Smooth muscle cell (in vitro differentiated cells): ENCODE results near the gene USP17L25. TPM values are rescaled to one million over a fixed set of nuclear protein-coding genes. Genes with fewer than 3 reads are reported as not detected.
"Not testable (repeated sequence)": the region's sequence is repeated elsewhere in the genome, so short reads cannot be mapped to it uniquely, and the experiment has no call there.

Experiments
- DNase-seq: peaks from one replicate; lab custom pipeline; 2025; ENCODE audit not compliant: unreplicated experiment; lab: John Stamatoyannopoulos, UW
- H2AFZ ChIP-seq: fragments of 200-600 bp; sonication (generic); 2 replicates; pipeline ENCODE4 v1.6.0; 2016; ENCODE audit warnings: antibody characterized with exemption, low read depth, mild to moderate bottlenecking
- H3F3A ChIP-seq: fragments of 200-600 bp; sonication (generic); 2 replicates; pipeline ENCODE4 v1.6.0; 2017; ENCODE audit warnings: antibody characterized with exemption, low read depth
- H3K27ac ChIP-seq: fragments of 200-600 bp; sonication (generic); 2 replicates; pipeline ENCODE4 v1.5.1; 2016; ENCODE audit warnings: low read depth, mild to moderate bottlenecking
- H3K27me3 ChIP-seq: fragments of 200-600 bp; sonication (generic); 2 replicates; pipeline ENCODE4 v1.6.1; 2016; ENCODE audit warnings: low read depth, mild to moderate bottlenecking
- H3K36me3 ChIP-seq: fragments of 200-600 bp; sonication (generic); 2 replicates; pipeline ENCODE4 v1.5.1; 2016; ENCODE audit warnings: low read depth
- H3K4me1 ChIP-seq: fragments of 200-600 bp; sonication (generic); 2 replicates; pipeline ENCODE4 v1.5.1; 2016; ENCODE audit warnings: low read depth
- H3K4me2 ChIP-seq: fragments of 200-600 bp; sonication (generic); 2 replicates; pipeline ENCODE4 v1.6.0; 2016; ENCODE audit warnings: mild to moderate bottlenecking
- H3K4me3 ChIP-seq: fragments of 200-600 bp; sonication (generic); 2 replicates; pipeline ENCODE4 v1.5.1; 2016; ENCODE audit warnings: mild to moderate bottlenecking
- H3K79me2 ChIP-seq: fragments of 200-600 bp; sonication (generic); 2 replicates; pipeline ENCODE4 v1.6.0; 2016; ENCODE audit warnings: low read depth, mild to moderate bottlenecking
- H3K9ac ChIP-seq: fragments of 200-600 bp; sonication (generic); 2 replicates; pipeline ENCODE4 v1.6.0; 2016; ENCODE audit warnings: low read depth
- H3K9me3 ChIP-seq: fragments of 200-600 bp; sonication (generic); replicated peaks from 2 replicates; pipeline ENCODE4 v1.5.1; 2016; ENCODE audit warnings: low read depth
- H4K20me1 ChIP-seq: fragments of 200-600 bp; sonication (generic); 2 replicates; pipeline ENCODE4 v1.6.0; 2016; ENCODE audit warnings: low read depth
- WGBS: methylation state at CpG from one replicate; pipeline ENCODE4 v1.1.7; 2016; ENCODE audit warnings: low lambda C conversion rate; 5-methylcytosine and 5-hydroxymethylcytosine counted together
- polyA plus RNA-seq: library from polyadenylated mRNA; unstranded; fragments of >200 nt; fragmentation: Nextera tagmentation; extraction: Ambion mirVana; gene quantifications from 2 replicates; pipeline ENCODE4 v1.2.1, GENCODE V29; 2016
- total RNA-seq: library from RNA; depleted of rRNA; stranded (reverse); fragments of >200 nt; gene quantifications from 2 replicates; pipeline ENCODE4 v1.2.3, GENCODE V29; 2014

The USP17L25 gene
- total RNA-seq, result not detected in 2 replicates
- not detected in 2 replicates for polyA plus RNA-seq

GRCh38 chr4:9329611-9330010 lies at the start of gene USP17L25:
USP17L25 (plus strand) TSS chr4:9329911; CDS start chr4:9329911, 0 bp downstream.
- H3K79me2 ChIP-seq, H3K4me3 ChIP-seq, H3F3A ChIP-seq, H3K4me2 ChIP-seq, H3K9ac ChIP-seq, H3K9me3 ChIP-seq, H2AFZ ChIP-seq, H3K36me3 ChIP-seq, H4K20me1 ChIP-seq, H3K27me3 ChIP-seq, H3K4me1 ChIP-seq, H3K27ac ChIP-seq, DNase-seq: not testable (repeated sequence)
- WGBS, result no CpG with 5 or more reads among the region's 15 CpGs

GRCh38 chr4:9324191-9324590 lies 5.5 kb upstream of the USP17L25 start:
- H3F3A ChIP-seq, H3K4me2 ChIP-seq, H4K20me1 ChIP-seq, H3K36me3 ChIP-seq, H3K9me3 ChIP-seq, H3K4me1 ChIP-seq, H3K9ac ChIP-seq, H3K27ac ChIP-seq, H3K27me3 ChIP-seq, H2AFZ ChIP-seq, H3K79me2 ChIP-seq, DNase-seq, H3K4me3 ChIP-seq: not testable (repeated sequence)
- 74% methylated on average over 5 of the region's 13 CpGs for WGBS

- H2AFZ ChIP-seq, H3K36me3 ChIP-seq, H3K27me3 ChIP-seq, H3K4me3 ChIP-seq, H4K20me1 ChIP-seq, H3K4me1 ChIP-seq, H3K79me2 ChIP-seq, H3K9ac ChIP-seq, H3K4me2 ChIP-seq, H3F3A ChIP-seq, H3K27ac ChIP-seq, DNase-seq, H3K9me3 ChIP-seq: not testable (repeated sequence)
- WGBS, result no CpG with 5 or more reads among the region's 15 CpGs
Observed at GRCh38 chr4:9324865-9325264, 4.8 kb upstream of the USP17L25 start, which contains the start of gene USP17L24. USP17L24 (plus strand) TSS chr4:9325165; CDS start chr4:9325165, 0 bp downstream.

- not testable (repeated sequence) for H3K36me3 ChIP-seq, H3K79me2 ChIP-seq, H3F3A ChIP-seq, H4K20me1 ChIP-seq, H3K9ac ChIP-seq, H3K9me3 ChIP-seq, DNase-seq, H3K27me3 ChIP-seq, H3K27ac ChIP-seq, H3K4me1 ChIP-seq, H2AFZ ChIP-seq, H3K4me2 ChIP-seq, H3K4me3 ChIP-seq
- no CpG with 5 or more reads among the region's 15 CpGs for WGBS
Observed at GRCh38 chr4:9334358-9334757, 4.6 kb downstream of the USP17L25 start, which contains the start of gene USP17L26. USP17L26 (plus strand) TSS chr4:9334658; CDS start chr4:9334658, 0 bp downstream.

GRCh38 chr4:9339103-9339502 lies 9.4 kb downstream of the USP17L25 start, which contains the start of gene USP17L5:
USP17L5 (plus strand) TSS chr4:9339403; CDS start chr4:9339403, 0 bp downstream.
- DNase-seq, H3K4me1 ChIP-seq, H3K4me3 ChIP-seq, H3K4me2 ChIP-seq, H3K36me3 ChIP-seq, H3K79me2 ChIP-seq, H3K27me3 ChIP-seq, H3K9ac ChIP-seq, H2AFZ ChIP-seq, H3K27ac ChIP-seq, H3F3A ChIP-seq, H3K9me3 ChIP-seq, H4K20me1 ChIP-seq: not testable (repeated sequence)
- WGBS, result no CpG with 5 or more reads among the region's 15 CpGs

- H3K9ac ChIP-seq, H3K79me2 ChIP-seq, H3K4me2 ChIP-seq, H3F3A ChIP-seq, H3K36me3 ChIP-seq, H3K9me3 ChIP-seq, H3K4me3 ChIP-seq, H3K27ac ChIP-seq, DNase-seq, H3K4me1 ChIP-seq, H3K27me3 ChIP-seq, H4K20me1 ChIP-seq, H2AFZ ChIP-seq: not testable (repeated sequence)
- WGBS, result no CpG with 5 or more reads among the region's 15 CpGs
Observed at GRCh38 chr4:9343848-9344247, 14.1 kb downstream of the USP17L25 start, which contains the start of gene USP17L27. USP17L27 (plus strand) TSS chr4:9344148; CDS start chr4:9344148, 0 bp downstream.

- H4K20me1 ChIP-seq, H3K9ac ChIP-seq, H3K4me3 ChIP-seq, H3K9me3 ChIP-seq, H3F3A ChIP-seq, H3K27ac ChIP-seq, H3K36me3 ChIP-seq, H3K27me3 ChIP-seq, DNase-seq, H3K4me2 ChIP-seq, H3K79me2 ChIP-seq, H2AFZ ChIP-seq, H3K4me1 ChIP-seq: not testable (repeated sequence)
- WGBS, result no CpG with 5 or more reads among the region's 15 CpGs
Observed at GRCh38 chr4:9348593-9348992, 18.9 kb downstream of the USP17L25 start, which contains the start of gene USP17L28. USP17L28 (plus strand) TSS chr4:9348893; CDS start chr4:9348893, 0 bp downstream.

GRCh38 chr4:9350866-9351265 lies 21.2 kb downstream of the USP17L25 start:
- H3K36me3 ChIP-seq, H3K9ac ChIP-seq, H3K4me1 ChIP-seq, H2AFZ ChIP-seq, H3K79me2 ChIP-seq, H3K9me3 ChIP-seq, H3F3A ChIP-seq, DNase-seq, H4K20me1 ChIP-seq, H3K4me2 ChIP-seq, H3K27ac ChIP-seq, H3K27me3 ChIP-seq, H3K4me3 ChIP-seq: not testable (repeated sequence)
- no CpG with 5 or more reads among the region's 18 CpGs for WGBS

- not testable (repeated sequence) for H4K20me1 ChIP-seq, H3K4me1 ChIP-seq, H3K9me3 ChIP-seq, H3K27me3 ChIP-seq, H2AFZ ChIP-seq, H3K27ac ChIP-seq, H3F3A ChIP-seq, H3K9ac ChIP-seq, DNase-seq, H3K79me2 ChIP-seq, H3K4me3 ChIP-seq, H3K36me3 ChIP-seq, H3K4me2 ChIP-seq
- WGBS, result no CpG with 5 or more reads among the region's 15 CpGs
Observed at GRCh38 chr4:9353338-9353737, 23.6 kb downstream of the USP17L25 start, which contains the start of gene USP17L29. USP17L29 (plus strand) TSS chr4:9353638; CDS start chr4:9353638, 0 bp downstream.
